IMR-90 (cell line): Measurements from ENCODE around the gene PCSK5. TPM values are rescaled to one million over a fixed set of nuclear protein-coding genes. Genes with fewer than 3 reads are reported as not detected.

ENCODE experiments used
- ATAC-seq: fragments of 200-7000 bp; cut with Tn5 transposase; 2 replicates; pipeline ENCODE4 v1.9.1; 2020; ENCODE audit warnings: low read depth, mild to moderate bottlenecking, moderate library complexity
- BruUV-seq: library from RNA; stranded (reverse); fragments of 400-500 nt; replicated peaks from 2 replicates; lab custom pipeline; 2021; lab: Mats Ljungman, UMichigan
- CTCF ChIA-PET: fragments of 300-600 bp; formaldehyde crosslinking; extraction: SDS; loops from one replicate; lab custom pipeline; 2021; ENCODE audit warnings: antibody characterized with exemption; lab: Yijun Ruan, JAX
- POLR2A ChIA-PET: fragments of 300-600 bp; sonication (Branson Sonifier 250); formaldehyde crosslinking; loops from one replicate; lab custom pipeline; 2022; ENCODE audit warnings: antibody characterized with exemption; ENCODE audit not compliant: unreplicated experiment; lab: Charles Lee
- DNase-seq: peaks from one replicate; pipeline ENCODE4 v3.0.0; 2013
- H2AFZ ChIP-seq: replicated peaks from 2 replicates; pipeline ENCODE3; 2013; ENCODE audit warnings: low read length, mild to moderate bottlenecking; ENCODE audit not compliant: poor library complexity
- H2AK5ac ChIP-seq: 2 replicates; pipeline ENCODE4 v1.6.1; 2013; ENCODE audit warnings: low read depth, low read length, inconsistent platforms
- H2AK9ac ChIP-seq: replicated peaks from 2 replicates; pipeline ENCODE3; 2013; ENCODE audit warnings: mild to moderate bottlenecking, low read depth, low read length, moderate library complexity; ENCODE audit not compliant: poor library complexity
- H2BK120ac ChIP-seq: 2 replicates; pipeline ENCODE4 v1.6.1; 2013; ENCODE audit warnings: low read depth, low read length, inconsistent platforms
- H2BK15ac ChIP-seq: 3 replicates; pipeline ENCODE4 v1.6.1; 2013; ENCODE audit warnings: low read depth, low read length, inconsistent platforms
- H2BK20ac ChIP-seq: 2 replicates; pipeline ENCODE4 v1.6.1; 2013; ENCODE audit warnings: low read depth, mild to moderate bottlenecking, inconsistent platforms, low read length, moderate library complexity
- H2BK5ac ChIP-seq: 2 replicates; pipeline ENCODE4 v1.6.1; 2013; ENCODE audit warnings: mild to moderate bottlenecking, low read depth, low read length, inconsistent platforms; ENCODE audit not compliant: poor library complexity, severe bottlenecking
- H3K14ac ChIP-seq: replicated peaks from 2 replicates; pipeline ENCODE4 v1.6.1; 2013; ENCODE audit warnings: low read depth, low read length, inconsistent platforms
- H3K18ac ChIP-seq: 2 replicates; pipeline ENCODE4 v1.6.1; 2013; ENCODE audit warnings: low read depth, low read length, control low read depth
- H3K23ac ChIP-seq: 2 replicates; pipeline ENCODE4 v1.6.1; 2013; ENCODE audit warnings: low read depth, low read length, inconsistent platforms
- H3K27ac ChIP-seq: 2 replicates; pipeline ENCODE4 v1.5.1; 2013; ENCODE audit warnings: mild to moderate bottlenecking, control low read depth, low read length; ENCODE audit not compliant: insufficient read depth
- H3K27me3 ChIP-seq: 2 replicates; pipeline ENCODE4 v1.6.1; 2013; ENCODE audit warnings: low read length; ENCODE audit not compliant: control insufficient read depth, insufficient read depth
- H3K36me3 ChIP-seq: 2 replicates; pipeline ENCODE4 v1.6.1; 2013; ENCODE audit warnings: low read length, mixed read lengths; ENCODE audit not compliant: control insufficient read depth, insufficient read depth
- H3K4ac ChIP-seq: 2 replicates; pipeline ENCODE4 v1.6.1; 2013; ENCODE audit warnings: low read depth, low read length, inconsistent platforms
- H3K4me1 ChIP-seq: 2 replicates; pipeline ENCODE4 v1.6.1; 2013; ENCODE audit warnings: low read length, mixed read lengths; ENCODE audit not compliant: control insufficient read depth, insufficient read depth
- H3K4me2 ChIP-seq: 2 replicates; pipeline ENCODE4 v1.6.1; 2013; ENCODE audit warnings: low read depth, mild to moderate bottlenecking, control low read depth, low read length, moderate library complexity
- H3K4me3 ChIP-seq: 2 replicates; pipeline ENCODE4 v1.5.1; 2013; ENCODE audit warnings: low read depth, mild to moderate bottlenecking, control low read depth, low read length, moderate library complexity; ENCODE audit not compliant: insufficient read depth
- H3K56ac ChIP-seq: 2 replicates; pipeline ENCODE4 v1.6.1; 2013; ENCODE audit warnings: low read length, inconsistent platforms; ENCODE audit not compliant: insufficient read depth; ENCODE audit errors: extremely low read depth
- H3K79me1 ChIP-seq, 2 experiments: 2 replicates each; pipeline ENCODE4 v1.6.1; 2013; ENCODE audit warnings: low read length in 2 of 2, inconsistent platforms in 1 of 2, low read depth in 1 of 2
- H3K9ac ChIP-seq: 2 replicates; pipeline ENCODE4 v1.6.1; 2013; ENCODE audit warnings: low read depth, low read length, control low read depth
- H3K9me1 ChIP-seq: 2 replicates; pipeline ENCODE4 v1.6.1; 2013; ENCODE audit warnings: low read length, inconsistent platforms; ENCODE audit not compliant: insufficient read depth
- H3K9me3 ChIP-seq: 2 replicates; pipeline ENCODE4 v1.6.1; 2013; ENCODE audit warnings: low read length; ENCODE audit not compliant: control insufficient read depth, insufficient read depth
- H4K20me1 ChIP-seq: 2 replicates; pipeline ENCODE4 v1.6.1; 2013; ENCODE audit warnings: low read length, inconsistent platforms; ENCODE audit not compliant: insufficient read depth
- H4K5ac ChIP-seq: 2 replicates; pipeline ENCODE4 v1.6.1; 2013; ENCODE audit warnings: mild to moderate bottlenecking, low read depth, low read length, control low read depth
- H4K8ac ChIP-seq, 2 experiments: 2 replicates each; pipeline ENCODE4 v1.6.1; 2013; ENCODE audit warnings: low read depth in 2 of 2, low read length in 2 of 2, control low read depth in 1 of 2, inconsistent platforms in 1 of 2
- H4K91ac ChIP-seq: 2 replicates; pipeline ENCODE4 v1.6.1; 2013; ENCODE audit warnings: low read depth, low read length, inconsistent platforms; ENCODE audit not compliant: insufficient read depth
- CHD1 ChIP-seq: IDR thresholded peaks from 2 replicates; pipeline ENCODE4 v1.6.1; 2012; ENCODE audit warnings: low read depth, low read length, improper control_type of control experiment
- ELK1 ChIP-seq: fragments of 150-350 bp; IDR thresholded peaks from 2 replicates; pipeline ENCODE4 v1.6.1; 2016; ENCODE audit warnings: low read depth, mild to moderate bottlenecking, low read length, moderate library complexity, borderline replicate concordance
- MAZ ChIP-seq: IDR thresholded peaks from 2 replicates; pipeline ENCODE4 v1.6.1; 2012; ENCODE audit warnings: low read depth, mild to moderate bottlenecking, low read length, improper control_type of control experiment, moderate library complexity, borderline replicate concordance
- RAD21 ChIP-seq: IDR thresholded peaks from 2 replicates; pipeline ENCODE4 v1.6.1; 2012; ENCODE audit warnings: low read length, improper control_type of control experiment
- WGBS, 2 experiments: methylation state at CpG; one replicate each; pipeline versions ENCODE4 v1.1.5 to v1.1.7; 2013; ENCODE audit warnings: missing lambda C conversion rate in 2 of 2; ENCODE audit not compliant: insufficient read length in 1 of 2; ENCODE audit errors: extremely low coverage in 2 of 2; 5-methylcytosine and 5-hydroxymethylcytosine counted together
- dilution Hi-C: fragments of 300-500 bp; cut with HindIII; formaldehyde crosslinking; loops from one replicate; pipeline ENCODE4 v1.14.3; 2018; ENCODE audit warnings: low sequenced_read_pairs; ENCODE audit not compliant: unreplicated experiment
- in situ Hi-C: fragments of 300-500 bp; cut with MboI; formaldehyde crosslinking; loops from 3 replicates; pipeline ENCODE4 v1.14.3; 2019; ENCODE audit warnings: low sequenced_read_pairs, inconsistent platforms, mixed read lengths
- intact Hi-C: fragments of 100-400 bp; cut with micrococcal nuclease; formaldehyde crosslinking; loops from 2 replicates; pipeline ENCODE4 v1.10.0; 2022
- polyA plus RNA-seq, 3 experiments: library from polyadenylated mRNA; depleted of rRNA; stranded (reverse); fragments of >200 nt; gene quantifications; 2 replicates each; pipeline ENCODE4 v1.2.3, GENCODE V29; 2012; ENCODE audit warnings: low replicate concordance in 1 of 3
- total RNA-seq: library from RNA; depleted of rRNA; stranded (reverse); fragments of >200 nt; gene quantifications from 2 replicates; pipeline ENCODE4 v1.2.3, GENCODE V29; 2012

The PCSK5 gene
- total and polyA plus RNA-seq, 2 of the 4 experiments (the other 2 are of a cell fraction), result 1.5 to 3.0 TPM

GRCh38 chr9:76357555-76357954 is 467.1 kb downstream of the PCSK5 start:
- Histone ChIP-seq H3K9me1 (peaks cover 2% of the 10 kb centered on the region; the same call in 1 of the 2 replicates), H3K4me2 (no peak overlapping the region), H3K9me3 (no peaks in the 10 kb centered on the region; the same call in 1 of the 2 replicates), H2AK5ac (no peak overlapping the region), H3K9ac (no peak overlapping the region), H4K5ac (no peak overlapping the region), H3K4me1 (no peaks in the 10 kb centered on the region), H3K79me1 (no peaks in the 10 kb centered on the region), H4K20me1 (no peaks in the 10 kb centered on the region), H4K8ac (no peak overlapping the region), H3K23ac (no peak overlapping the region), H3K4me3 (no peak overlapping the region), H2AFZ (no peak overlapping the region), H2BK5ac (no peak overlapping the region), H3K27me3 (peaks cover 19% of the 10 kb centered on the region), H3K18ac (no peak overlapping the region), H3K56ac (no peak overlapping the region), H2BK15ac (no peak overlapping the region), H4K91ac (no peak overlapping the region), H3K36me3 (no peaks in the 10 kb centered on the region), H3K14ac (no peak overlapping the region), H3K4ac (no peak overlapping the region), H3K27ac (no peak overlapping the region), H2BK20ac (no peak overlapping the region), H2BK120ac (no peak overlapping the region), H2AK9ac (no peak overlapping the region)
- no peak for DNase-seq
- no CpG with 5 or more reads among the region's 1 CpG for WGBS, 2 experiments
- BruUV-seq, result no TSS peak
- CTCF ChIA-PET, result no interaction called here
- intact Hi-C loops (no loop called here), in situ Hi-C loops (no loop called here), dilution Hi-C loops (no loop called here)
- TF ChIP-seq RAD21 (no peak), MAZ (no peak), CHD1 (no peak), ELK1 (no peak)
- POLR2A ChIA-PET, result no interaction called here
- no peak for ATAC-seq
